H9 (cell line): ENCODE measurements around the gene TMIE. TPM values are rescaled to one million over a fixed set of nuclear protein-coding genes. Genes with fewer than 3 reads are reported as not detected.

Source experiments
- DNase-seq: peaks from one replicate; pipeline ENCODE4 v3.0.0-alpha.2; 2017
- H2AFZ ChIP-seq: one replicate; pipeline ENCODE4 v1.6.1; 2013; ENCODE audit warnings: mild to moderate bottlenecking, low read length, control low read depth, moderate library complexity
- H2AK5ac ChIP-seq: 2 replicates; pipeline ENCODE4 v1.6.1; 2013; ENCODE audit warnings: low read length, control low read depth, mixed read lengths; ENCODE audit not compliant: insufficient read length
- H2BK120ac ChIP-seq: one replicate; pipeline ENCODE4 v1.6.1; 2013; ENCODE audit warnings: low read depth, mild to moderate bottlenecking, low read length, control low read depth, inconsistent platforms; ENCODE audit not compliant: poor library complexity, severe bottlenecking
- H2BK12ac ChIP-seq: 2 replicates; pipeline ENCODE4 v1.6.1; 2013; ENCODE audit warnings: low read length, control low read depth, mixed read lengths, low read depth; ENCODE audit not compliant: insufficient read length
- H2BK15ac ChIP-seq: 2 replicates; pipeline ENCODE4 v1.6.1; 2013; ENCODE audit warnings: low read depth, low read length, control low read depth
- H2BK20ac ChIP-seq: one replicate; pipeline ENCODE4 v1.6.1; 2013; ENCODE audit warnings: low read depth, mild to moderate bottlenecking, low read length, control low read depth, inconsistent platforms; ENCODE audit not compliant: poor library complexity, severe bottlenecking
- H2BK5ac ChIP-seq: 2 replicates; pipeline ENCODE4 v1.6.1; 2013; ENCODE audit warnings: low read length, control low read depth, mixed read lengths; ENCODE audit not compliant: insufficient read length
- H3K14ac ChIP-seq: 2 replicates; pipeline ENCODE4 v1.6.1; 2013; ENCODE audit warnings: low read length, control low read depth; ENCODE audit not compliant: insufficient read depth
- H3K18ac ChIP-seq: 2 replicates; pipeline ENCODE4 v1.6.1; 2013; ENCODE audit warnings: low read depth, mild to moderate bottlenecking, mixed read lengths, low read length, control low read depth; ENCODE audit not compliant: insufficient read length
- H3K23ac ChIP-seq: 2 replicates; pipeline ENCODE4 v1.6.1; 2013; ENCODE audit warnings: low read length, control low read depth, mixed read lengths, low read depth; ENCODE audit not compliant: insufficient read length
- H3K23me2 ChIP-seq: 2 replicates; pipeline ENCODE4 v1.6.1; 2013; ENCODE audit warnings: low read depth, mild to moderate bottlenecking, mixed read lengths, low read length, control low read depth; ENCODE audit not compliant: insufficient read length, poor library complexity, severe bottlenecking
- H3K27ac ChIP-seq: 2 replicates; pipeline ENCODE4 v1.5.1; 2013; ENCODE audit warnings: low read length, control low read depth, mixed read lengths, low read depth; ENCODE audit not compliant: insufficient read length
- H3K27me3 ChIP-seq: 2 replicates; pipeline ENCODE4 v1.6.1; 2013; ENCODE audit warnings: low read length, control low read depth, inconsistent platforms; ENCODE audit not compliant: insufficient read depth
- H3K4ac ChIP-seq: 2 replicates; pipeline ENCODE4 v1.6.1; 2013; ENCODE audit warnings: low read depth, mild to moderate bottlenecking, control low read depth, inconsistent platforms, low read length, moderate library complexity
- H3K4me1 ChIP-seq: 2 replicates; pipeline ENCODE4 v1.6.1; 2013; ENCODE audit warnings: low read length, control low read depth, inconsistent platforms; ENCODE audit not compliant: insufficient read depth
- H3K4me2 ChIP-seq: 2 replicates; pipeline ENCODE4 v1.6.1; 2013; ENCODE audit warnings: low read length, control low read depth, mixed read lengths; ENCODE audit not compliant: insufficient read length, insufficient read depth
- H3K56ac ChIP-seq: 2 replicates; pipeline ENCODE4 v1.6.1; 2013; ENCODE audit warnings: low read depth, mild to moderate bottlenecking, mixed read lengths, low read length, control low read depth; ENCODE audit not compliant: insufficient read length
- H3K79me1 ChIP-seq: 2 replicates; pipeline ENCODE4 v1.6.1; 2013; ENCODE audit warnings: low read depth, mild to moderate bottlenecking, moderate library complexity, low read length, control low read depth, inconsistent platforms; ENCODE audit not compliant: insufficient read depth, poor library complexity, severe bottlenecking
- H3K79me2 ChIP-seq: 2 replicates; pipeline ENCODE4 v1.6.1; 2013; ENCODE audit warnings: low read length, control low read depth, inconsistent platforms; ENCODE audit not compliant: insufficient read depth
- H3K9ac ChIP-seq: 2 replicates; pipeline ENCODE4 v1.6.1; 2013; ENCODE audit warnings: low read length, control low read depth, mixed read lengths; ENCODE audit not compliant: insufficient read length; ENCODE audit errors: extremely low read depth
- H3K9me3 ChIP-seq: one replicate; pipeline ENCODE4 v1.6.1; 2013; ENCODE audit warnings: low read depth, low read length, inconsistent platforms; ENCODE audit not compliant: control insufficient read depth
- H3T11ph ChIP-seq: one replicate; pipeline ENCODE4 v1.6.1; 2013; ENCODE audit warnings: mild to moderate bottlenecking, low read length, control low read depth, inconsistent platforms
- H4K20me1 ChIP-seq: one replicate; pipeline ENCODE4 v1.6.1; 2013; ENCODE audit not compliant: control insufficient read depth, insufficient read length, insufficient read depth
- H4K5ac ChIP-seq: 2 replicates; pipeline ENCODE4 v1.6.1; 2013; ENCODE audit warnings: low read depth, mild to moderate bottlenecking, mixed read lengths, low read length, control low read depth; ENCODE audit not compliant: insufficient read length
- H4K8ac ChIP-seq: replicated peaks from 2 replicates; pipeline ENCODE4 v1.6.1; 2013; ENCODE audit warnings: low read length, control low read depth, mixed read lengths, low read depth; ENCODE audit not compliant: insufficient read length
- H4K91ac ChIP-seq: 2 replicates; pipeline ENCODE4 v1.6.1; 2013; ENCODE audit warnings: low read depth, mild to moderate bottlenecking, moderate library complexity, mixed read lengths, low read length, control low read depth; ENCODE audit not compliant: insufficient read length
- H3K27ac Mint-ChIP-seq, 3 experiments: 2 replicates in 2 of 3; 3 replicates in 1 of 3; pipeline ENCODE4 v1.8.0; 2020 to 2021; ENCODE audit warnings: mixed read lengths in 3 of 3, mild to moderate bottlenecking in 1 of 3, moderate library complexity in 1 of 3
- H3K27me3 Mint-ChIP-seq: 2 replicates; pipeline ENCODE4 v1.8.0; 2021; ENCODE audit warnings: low read depth, mild to moderate bottlenecking, moderate library complexity, mixed read lengths
- H3K36me3 Mint-ChIP-seq, 3 experiments: 2 replicates in 2 of 3; 3 replicates in 1 of 3; pipeline ENCODE4 v1.8.0; 2020 to 2021; ENCODE audit warnings: low read depth in 3 of 3, mixed read lengths in 3 of 3; ENCODE audit not compliant: insufficient read depth in 1 of 3
- H3K4me1 Mint-ChIP-seq, 2 experiments: 2 replicates each; pipeline ENCODE4 v1.8.0; 2020; ENCODE audit warnings: mixed read lengths in 2 of 2
- H3K4me3 Mint-ChIP-seq, 2 experiments: 2 replicates in 1 of 2; 3 replicates in 1 of 2; pipeline ENCODE4 v1.8.0; 2020 to 2021; ENCODE audit warnings: mild to moderate bottlenecking in 2 of 2, mixed read lengths in 2 of 2, moderate library complexity in 1 of 2
- H3K9me3 Mint-ChIP-seq, 2 experiments: 2 replicates in 1 of 2; 3 replicates in 1 of 2; pipeline ENCODE4 v1.8.0; 2020; ENCODE audit warnings: mild to moderate bottlenecking in 2 of 2, mixed read lengths in 2 of 2, moderate library complexity in 1 of 2
- CTCF ChIP-seq: fragments of 200-600 bp; sonication (generic); conservative IDR thresholded peaks from 3 replicates; pipeline ENCODE4 v1.8.0; 2021; ENCODE audit warnings: antibody characterized with exemption, mild to moderate bottlenecking
- WGBS: extraction: QIAGEN DNeasy Blood & Tissue Kit; methylation state at CpG from one replicate; pipeline ENCODE4 v1.1.7; 2013; ENCODE audit warnings: missing lambda C conversion rate, low lambda C conversion rate, mixed read lengths; ENCODE audit not compliant: insufficient read length; ENCODE audit errors: extremely low coverage; 5-methylcytosine and 5-hydroxymethylcytosine counted together
- total RNA-seq: library from RNA; stranded (reverse); gene quantifications from 2 replicates; pipeline ENCODE4 v1.2.1, GENCODE V29; 2021

Gene TMIE
- total RNA-seq, 1 experiment from 2014 or later: 0.63 TPM

- Mint-ChIP-seq H3K27me3 (peaks cover 44% of the 10 kb centered on the region), H3K27ac (no peak overlapping the region), H3K4me1 (peaks cover 20% of the 10 kb centered on the region in 2 experiments), H3K4me3 (peak overlapping the region in 1 of 2 experiments; percentile 34; a peak in 2 of 5 replicates), H3K36me3 (no peaks in the 10 kb centered on the region), H3K9me3 (no peaks in the 10 kb centered on the region)
- Histone ChIP-seq H3K18ac (no peak overlapping the region), H4K8ac (no peak overlapping the region), H3K9ac (no peak overlapping the region), H2BK5ac (no peak overlapping the region), H3K23me2 (peaks cover 5% of the 10 kb centered on the region), H3K27ac (no peak overlapping the region), H3K4me2 (no peak overlapping the region), H2BK12ac (no peak overlapping the region), H2BK15ac (no peak overlapping the region), H4K20me1 (no peaks in the 10 kb centered on the region), H3K14ac (no peak overlapping the region), H3T11ph (no peak overlapping the region), H4K91ac (no peak overlapping the region), H3K79me2 (no peaks in the 10 kb centered on the region), H3K79me1 (no peaks in the 10 kb centered on the region), H2BK120ac (no peak overlapping the region), H3K9me3 (no peaks in the 10 kb centered on the region), H3K27me3 (peaks cover 6% of the 10 kb centered on the region; the same call in 1 of the 2 replicates), H2AFZ (no peak overlapping the region), H3K4me1 (no peaks in the 10 kb centered on the region), H3K56ac (no peak overlapping the region), H4K5ac (no peak overlapping the region), H2AK5ac (no peak overlapping the region), H3K4ac (no peak overlapping the region), H2BK20ac (no peak overlapping the region), H3K23ac (no peak overlapping the region)
- no peak for DNase-seq
- WGBS: no CpG with 5 or more reads among the region's 4 CpGs
- TF ChIP-seq CTCF: no peak
These were observed 1.2 kb downstream of the TMIE start for GRCh38 chr3:46702246-46703012.
